Measurements from ENCODE around the gene USP8.

GRCh38 chr15:50519740-50520425, 95.7 kb downstream of the USP8 start:
- no peak for TF ChIP-seq POLR2A (IDR thresholded peaks at IDR 0.05; ENCODE audit: low read depth, low read length)
- no peak for TF ChIP-seq SPI1 (IDR thresholded peaks at IDR 0.05; ENCODE audit: low read depth, low read length)
- no peak for TF ChIP-seq POLR2AphosphoS5 (IDR thresholded peaks at IDR 0.05; ENCODE audit: low read depth, low read length)
- TF ChIP-seq TAF1 (IDR thresholded peaks at IDR 0.05; ENCODE audit: low read depth, low read length) = no peak
- no peak for TF ChIP-seq POU2F2 (IDR thresholded peaks at IDR 0.05; ENCODE audit: low read depth, low read length)
